B cell (primary cell): Measurements from ENCODE around the gene DENND1A.

ENCODE experiments used
- EZH2 ChIP-seq: IDR thresholded peaks from 2 replicates; pipeline ENCODE4 v1.6.1; 2012; ENCODE audit warnings: borderline replicate concordance, low read depth, mild to moderate bottlenecking, moderate library complexity, low read length; ENCODE audit not compliant: insufficient read depth, poor library complexity, severe bottlenecking
- TF ChIP-seq, protein P1 (sequence below): fragments of 200-600 bp; IDR thresholded peaks from one replicate; pipeline ENCODE4 v1.8.0; 2022; ENCODE audit warnings: antibody characterized with exemption, mild to moderate bottlenecking

- TF ChIP-seq, protein P1, sequence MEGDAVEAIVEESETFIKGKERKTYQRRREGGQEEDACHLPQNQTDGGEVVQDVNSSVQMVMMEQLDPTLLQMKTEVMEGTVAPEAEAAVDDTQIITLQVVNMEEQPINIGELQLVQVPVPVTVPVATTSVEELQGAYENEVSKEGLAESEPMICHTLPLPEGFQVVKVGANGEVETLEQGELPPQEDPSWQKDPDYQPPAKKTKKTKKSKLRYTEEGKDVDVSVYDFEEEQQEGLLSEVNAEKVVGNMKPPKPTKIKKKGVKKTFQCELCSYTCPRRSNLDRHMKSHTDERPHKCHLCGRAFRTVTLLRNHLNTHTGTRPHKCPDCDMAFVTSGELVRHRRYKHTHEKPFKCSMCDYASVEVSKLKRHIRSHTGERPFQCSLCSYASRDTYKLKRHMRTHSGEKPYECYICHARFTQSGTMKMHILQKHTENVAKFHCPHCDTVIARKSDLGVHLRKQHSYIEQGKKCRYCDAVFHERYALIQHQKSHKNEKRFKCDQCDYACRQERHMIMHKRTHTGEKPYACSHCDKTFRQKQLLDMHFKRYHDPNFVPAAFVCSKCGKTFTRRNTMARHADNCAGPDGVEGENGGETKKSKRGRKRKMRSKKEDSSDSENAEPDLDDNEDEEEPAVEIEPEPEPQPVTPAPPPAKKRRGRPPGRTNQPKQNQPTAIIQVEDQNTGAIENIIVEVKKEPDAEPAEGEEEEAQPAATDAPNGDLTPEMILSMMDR: no peak
- no peak for TF ChIP-seq EZH2
Observed at GRCh38 chr9:123942542-123942941, 12.6 kb upstream of the DENND1A start.
